Calu3 (cell line): ENCODE measurements around the gene DAPK2. TPM values are rescaled to one million over a fixed set of nuclear protein-coding genes. Genes with fewer than 3 reads are reported as not detected.

Experiments
- BruUV-seq: library from RNA; stranded (reverse); fragments of 400-500 nt; replicated peaks from 2 replicates; lab custom pipeline; 2021; lab: Mats Ljungman, UMichigan
- CTCF ChIA-PET: fragments of 300-600 bp; sonication (Branson Sonifier 250); formaldehyde crosslinking; loops from one replicate; lab custom pipeline; 2022; ENCODE audit warnings: antibody characterized with exemption; lab: Charles Lee
- DNase-seq: peaks from one replicate; pipeline ENCODE4 v3.0.0; 2022
- H3K27ac Mint-ChIP-seq: one replicate; pipeline ENCODE4 v1.8.0; 2022; ENCODE audit warnings: mixed read lengths; ENCODE audit not compliant: unreplicated experiment
- H3K27me3 Mint-ChIP-seq: one replicate; pipeline ENCODE4 v1.8.0; 2022; ENCODE audit warnings: mixed read lengths; ENCODE audit not compliant: unreplicated experiment
- H3K36me3 Mint-ChIP-seq: one replicate; pipeline ENCODE4 v1.8.0; 2022; ENCODE audit warnings: mild to moderate bottlenecking, moderate library complexity, mixed read lengths; ENCODE audit not compliant: insufficient read depth, unreplicated experiment
- H3K4me1 Mint-ChIP-seq: one replicate; pipeline ENCODE4 v1.8.0; 2022; ENCODE audit warnings: mild to moderate bottlenecking, low read depth, mixed read lengths; ENCODE audit not compliant: unreplicated experiment
- H3K4me3 Mint-ChIP-seq: one replicate; pipeline ENCODE4 v1.8.0; 2022; ENCODE audit warnings: mild to moderate bottlenecking, low read depth, moderate library complexity, mixed read lengths; ENCODE audit not compliant: unreplicated experiment
- H3K9me3 Mint-ChIP-seq: one replicate; pipeline ENCODE4 v1.8.0; 2022; ENCODE audit warnings: low read depth, mixed read lengths; ENCODE audit not compliant: unreplicated experiment
- intact Hi-C: fragments of 100-400 bp; cut with micrococcal nuclease; formaldehyde crosslinking; loops from one replicate; pipeline ENCODE4 v1.10.0; 2022; ENCODE audit not compliant: unreplicated experiment
- total RNA-seq: library from RNA; stranded (reverse); gene quantifications from 2 replicates; pipeline ENCODE4 v1.2.3, GENCODE V29; 2022
- TF ChIP-seq, protein P1 (sequence below): fragments of 200-600 bp; IDR thresholded peaks from one replicate; pipeline ENCODE4 v1.8.0; 2022; ENCODE audit warnings: antibody characterized with exemption; ENCODE audit not compliant: unreplicated experiment

DAPK2 gene
- total RNA-seq, 1 experiment from 2014 or later: 1.1 TPM

DNA sequence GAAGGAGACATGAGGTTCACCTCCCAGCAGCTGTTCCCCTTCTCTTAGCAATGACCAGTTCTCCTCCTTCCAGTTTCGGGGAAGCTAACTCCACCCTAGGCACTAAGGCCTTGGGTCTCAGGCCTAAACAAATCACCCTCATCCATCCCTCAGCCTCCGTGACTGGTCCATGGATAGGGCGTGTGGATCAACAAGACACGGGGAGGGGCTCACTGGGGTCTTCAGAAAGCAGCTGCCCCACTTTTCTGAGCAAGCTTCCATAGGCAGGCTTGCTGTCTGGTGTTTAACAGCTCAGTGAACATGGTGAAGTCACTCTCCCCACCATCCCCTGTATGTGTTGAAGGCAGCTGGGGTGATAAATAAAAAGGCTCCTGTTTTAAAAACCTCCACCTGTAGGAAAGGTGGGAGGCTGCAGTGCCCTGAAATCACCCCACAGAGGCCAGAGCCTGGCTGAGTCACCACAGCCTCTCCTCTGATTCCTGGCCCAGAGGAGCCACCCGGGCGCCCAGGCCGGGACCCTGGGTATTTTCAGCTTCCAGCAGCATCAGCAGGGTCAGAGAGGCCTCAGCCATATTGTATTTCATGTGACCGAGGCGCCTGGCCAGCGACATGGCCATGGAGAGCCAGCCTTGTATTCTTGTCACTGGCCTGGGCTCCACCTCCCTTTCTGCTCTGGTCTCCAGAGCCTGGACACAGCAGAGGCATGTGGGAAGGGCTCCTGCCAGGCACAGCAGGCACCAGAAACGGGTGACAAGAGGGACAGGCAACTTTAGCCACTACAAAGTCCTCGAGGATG, 152.2 kb downstream of the DAPK2 start:
- DNase-seq: peak; percentile 12
- Mint-ChIP-seq H3K4me3 (no peak overlapping the region), H3K27ac (no peak overlapping the region), H3K36me3 (peaks cover 5% of the 10 kb centered on the region), H3K27me3 (no peaks in the 10 kb centered on the region), H3K4me1 (peaks cover 21% of the 10 kb centered on the region), H3K9me3 (no peaks in the 10 kb centered on the region)
- intact Hi-C loops: loop anchor here (5.0 kb wide), 2 partner anchors 67 to 282 kb away; no protein-coding TSS in a partner anchor
- TF ChIP-seq, protein P1, sequence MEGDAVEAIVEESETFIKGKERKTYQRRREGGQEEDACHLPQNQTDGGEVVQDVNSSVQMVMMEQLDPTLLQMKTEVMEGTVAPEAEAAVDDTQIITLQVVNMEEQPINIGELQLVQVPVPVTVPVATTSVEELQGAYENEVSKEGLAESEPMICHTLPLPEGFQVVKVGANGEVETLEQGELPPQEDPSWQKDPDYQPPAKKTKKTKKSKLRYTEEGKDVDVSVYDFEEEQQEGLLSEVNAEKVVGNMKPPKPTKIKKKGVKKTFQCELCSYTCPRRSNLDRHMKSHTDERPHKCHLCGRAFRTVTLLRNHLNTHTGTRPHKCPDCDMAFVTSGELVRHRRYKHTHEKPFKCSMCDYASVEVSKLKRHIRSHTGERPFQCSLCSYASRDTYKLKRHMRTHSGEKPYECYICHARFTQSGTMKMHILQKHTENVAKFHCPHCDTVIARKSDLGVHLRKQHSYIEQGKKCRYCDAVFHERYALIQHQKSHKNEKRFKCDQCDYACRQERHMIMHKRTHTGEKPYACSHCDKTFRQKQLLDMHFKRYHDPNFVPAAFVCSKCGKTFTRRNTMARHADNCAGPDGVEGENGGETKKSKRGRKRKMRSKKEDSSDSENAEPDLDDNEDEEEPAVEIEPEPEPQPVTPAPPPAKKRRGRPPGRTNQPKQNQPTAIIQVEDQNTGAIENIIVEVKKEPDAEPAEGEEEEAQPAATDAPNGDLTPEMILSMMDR: no peak
- CTCF ChIA-PET: interaction anchor here (0.7 to 1.5 kb wide), 3 partner anchors 10 to 153 kb away, joined by 3 read pairs; partner anchors contain the start of gene DAPK2
- no TSS peak for BruUV-seq

DNA sequence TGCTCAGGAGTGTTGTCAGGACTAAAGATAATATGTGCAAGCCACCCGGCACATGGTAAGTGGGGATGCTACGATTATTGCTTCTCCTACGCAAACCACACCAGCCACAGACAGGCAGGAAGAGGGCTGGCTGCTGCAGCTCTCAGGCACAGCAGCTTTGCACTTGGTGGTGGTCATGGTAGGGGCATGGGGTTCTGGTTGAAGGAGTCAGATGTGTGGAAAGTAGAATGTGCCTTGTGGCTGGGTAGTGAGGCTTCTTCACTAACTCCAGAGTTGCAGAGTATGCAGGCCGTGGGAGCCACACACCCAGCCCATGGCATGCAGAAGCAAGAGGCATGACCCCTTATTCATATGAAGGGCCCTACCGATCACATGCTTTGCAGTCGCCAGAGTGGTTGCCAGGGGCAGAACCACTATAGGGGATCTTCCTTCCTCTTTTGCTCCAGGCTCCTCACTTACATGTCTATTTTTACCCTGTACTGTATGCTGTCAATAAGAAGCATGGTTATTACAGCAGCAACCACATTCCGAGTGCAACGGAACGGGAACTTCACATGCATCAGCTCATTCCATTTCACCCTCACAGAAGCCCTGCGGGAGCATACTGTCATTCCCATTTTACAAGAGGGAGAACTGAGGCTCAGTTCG, 153.4 kb downstream of the DAPK2 start:
- Mint-ChIP-seq H3K9me3 (no peaks in the 10 kb centered on the region), H3K4me1 (peaks cover 21% of the 10 kb centered on the region), H3K36me3 (no peaks in the 10 kb centered on the region), H3K27me3 (no peaks in the 10 kb centered on the region), H3K4me3 (no peak overlapping the region), H3K27ac (no peak overlapping the region)
- intact Hi-C loops: loop anchor here (5.0 kb wide), 2 partner anchors 66 to 281 kb away; no protein-coding TSS in a partner anchor
- CTCF ChIA-PET: interaction anchor here (0.7 kb wide), 1 partner anchor 34 kb away, joined by 3 read pairs; no protein-coding TSS in a partner anchor
- TF ChIP-seq, protein P1: no peak
- DNase-seq: no peak
- BruUV-seq: no TSS peak

DNA sequence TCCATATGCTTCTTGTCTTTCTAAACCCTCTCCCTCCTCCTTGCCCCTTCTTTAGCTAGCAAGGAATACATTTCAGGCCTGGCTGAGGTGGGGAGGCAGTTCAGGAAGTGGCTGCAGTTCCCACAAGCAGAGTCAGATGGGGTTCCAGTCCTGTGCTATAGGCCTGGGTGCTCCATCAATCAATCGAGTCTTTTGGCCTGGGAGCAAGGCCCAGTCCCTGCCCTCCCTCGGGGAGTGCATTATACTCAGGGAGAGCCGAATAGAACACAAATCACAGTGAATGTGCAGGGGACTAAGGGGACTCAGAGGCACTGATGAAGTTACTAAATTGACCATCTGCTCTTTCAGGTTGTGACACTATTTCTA, 154.5 kb downstream of the DAPK2 start:
- Mint-ChIP-seq H3K36me3 (no peaks in the 10 kb centered on the region), H3K9me3 (no peaks in the 10 kb centered on the region), H3K4me1 (peaks cover 10% of the 10 kb centered on the region), H3K4me3 (no peak overlapping the region), H3K27ac (no peak overlapping the region), H3K27me3 (no peaks in the 10 kb centered on the region)
- CTCF ChIA-PET: no interaction called here
- TF ChIP-seq, protein P1: no peak
- no TSS peak for BruUV-seq
- DNase-seq: no peak
- intact Hi-C loops: loop anchor here (1.0 to 5.0 kb wide), 3 partner anchors 64 to 279 kb away; no protein-coding TSS in a partner anchor

DNA sequence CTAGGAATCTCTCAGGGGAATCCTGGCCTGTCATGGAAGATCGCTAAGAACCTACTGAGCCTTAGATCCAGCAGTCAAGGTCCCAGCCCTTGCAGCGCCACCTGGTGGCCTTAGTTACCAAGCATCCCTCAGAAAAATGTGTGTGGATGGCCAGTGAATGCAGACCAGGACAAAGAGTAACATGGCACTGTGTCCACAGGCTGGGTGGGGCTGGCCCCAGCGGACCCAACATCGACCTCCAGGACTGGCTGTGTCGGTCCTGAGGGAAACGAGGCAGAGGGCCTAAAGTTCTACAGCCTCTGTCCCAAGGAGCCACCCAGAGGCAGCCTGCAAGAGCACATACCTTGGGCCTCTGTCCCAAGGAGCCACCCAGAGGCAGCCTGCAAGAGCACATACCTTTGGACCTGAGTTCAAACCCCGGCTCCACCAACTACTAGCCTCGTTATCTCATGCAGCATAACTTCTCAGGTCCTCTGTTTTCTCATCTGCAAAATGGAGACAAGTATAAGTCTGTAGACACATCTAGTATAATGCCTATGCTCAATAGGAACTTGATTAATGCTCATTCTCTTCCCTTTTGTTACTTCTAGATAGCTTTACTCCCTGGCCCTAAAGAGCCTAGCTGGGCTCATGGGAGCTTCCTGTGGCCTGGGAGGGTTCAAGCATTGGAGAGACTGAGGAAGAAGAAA, 155.1 kb downstream of the DAPK2 start:
- Mint-ChIP-seq H3K4me3 (no peak overlapping the region), H3K4me1 (peaks cover 5% of the 10 kb centered on the region), H3K27me3 (no peaks in the 10 kb centered on the region), H3K27ac (no peak overlapping the region), H3K36me3 (no peaks in the 10 kb centered on the region), H3K9me3 (no peaks in the 10 kb centered on the region)
- intact Hi-C loops: loop anchor here (1.0 to 5.0 kb wide), 3 partner anchors 64 to 279 kb away; no protein-coding TSS in a partner anchor
- CTCF ChIA-PET: interaction anchor here (1.2 kb wide), 1 partner anchor 139 kb away, joined by 7 read pairs; no protein-coding TSS in a partner anchor
- no TSS peak for BruUV-seq
- DNase-seq: peak; percentile 88
- TF ChIP-seq, protein P1: peak; percentile 87
